GM13977 (cell line): Measurements from ENCODE around the gene TTC19.
"Not testable (repeated sequence)": the region's sequence is repeated elsewhere in the genome, so short reads cannot be mapped to it uniquely, and the experiment has no call there.

ENCODE experiments used
- DNase-seq: peaks from one replicate; pipeline ENCODE4 v3.0.0; 2012; ENCODE audit warnings: low spot score
- in situ Hi-C: fragments of 300-500 bp; cut with MboI; formaldehyde crosslinking; loops from one replicate; pipeline ENCODE4 v1.12.0; 2022; ENCODE audit warnings: low sequenced_read_pairs, low pct_unique_long_range_greater_than_20kb, mixed read lengths, inconsistent platforms; ENCODE audit not compliant: unreplicated experiment
- TF ChIP-seq, protein P1 (sequence below): IDR thresholded peaks from 2 replicates; pipeline ENCODE4 v1.5.1; 2012; ENCODE audit warnings: mild to moderate bottlenecking, control low read depth; ENCODE audit not compliant: insufficient read depth; ENCODE audit errors: extremely low read depth, missing control alignments

TTC19 gene

DNA sequence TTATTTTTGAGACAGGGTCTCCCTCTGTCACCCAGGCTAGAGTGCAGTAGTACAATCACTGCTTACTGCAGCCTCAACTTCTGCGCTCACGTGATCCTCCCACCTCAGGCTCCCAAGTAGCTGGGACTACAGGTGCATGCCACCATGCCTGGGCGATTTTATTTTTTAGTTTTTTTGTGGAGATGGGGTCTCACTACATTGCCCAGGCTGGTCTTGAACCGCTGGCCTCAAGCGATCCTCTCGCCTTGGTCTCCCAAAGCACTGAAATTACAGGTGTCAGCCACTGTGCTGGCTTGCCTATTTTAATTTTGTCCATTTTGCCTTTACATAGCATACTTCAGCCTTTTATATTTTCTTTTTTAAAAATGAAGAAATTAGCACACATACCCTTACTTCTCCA lies 51.2 kb downstream of the TTC19 start:
- DNase-seq = no peak
- in situ Hi-C loops = no loop called here
- TF ChIP-seq, protein P1, sequence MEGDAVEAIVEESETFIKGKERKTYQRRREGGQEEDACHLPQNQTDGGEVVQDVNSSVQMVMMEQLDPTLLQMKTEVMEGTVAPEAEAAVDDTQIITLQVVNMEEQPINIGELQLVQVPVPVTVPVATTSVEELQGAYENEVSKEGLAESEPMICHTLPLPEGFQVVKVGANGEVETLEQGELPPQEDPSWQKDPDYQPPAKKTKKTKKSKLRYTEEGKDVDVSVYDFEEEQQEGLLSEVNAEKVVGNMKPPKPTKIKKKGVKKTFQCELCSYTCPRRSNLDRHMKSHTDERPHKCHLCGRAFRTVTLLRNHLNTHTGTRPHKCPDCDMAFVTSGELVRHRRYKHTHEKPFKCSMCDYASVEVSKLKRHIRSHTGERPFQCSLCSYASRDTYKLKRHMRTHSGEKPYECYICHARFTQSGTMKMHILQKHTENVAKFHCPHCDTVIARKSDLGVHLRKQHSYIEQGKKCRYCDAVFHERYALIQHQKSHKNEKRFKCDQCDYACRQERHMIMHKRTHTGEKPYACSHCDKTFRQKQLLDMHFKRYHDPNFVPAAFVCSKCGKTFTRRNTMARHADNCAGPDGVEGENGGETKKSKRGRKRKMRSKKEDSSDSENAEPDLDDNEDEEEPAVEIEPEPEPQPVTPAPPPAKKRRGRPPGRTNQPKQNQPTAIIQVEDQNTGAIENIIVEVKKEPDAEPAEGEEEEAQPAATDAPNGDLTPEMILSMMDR = no peak

- TF ChIP-seq, protein P1 = no peak
- in situ Hi-C loops = no loop called here
- no peak for DNase-seq
Measured at GRCh38 chr17:16052486-16052885, 52.9 kb downstream of the TTC19 start.

- DNase-seq, in situ Hi-C loops: not testable (repeated sequence)
Measured at GRCh38 chr17:16055139-16055538, 55.5 kb downstream of the TTC19 start.

GRCh38 chr17:16061631-16062030 lies 62.0 kb downstream of the TTC19 start:
- DNase-seq = no peak
- TF ChIP-seq, protein P1 = no peak
- in situ Hi-C loops = no loop called here

- TF ChIP-seq, protein P1 = no peak
- no peak for DNase-seq
- in situ Hi-C loops = no loop called here
Measured at GRCh38 chr17:16066125-16066524, 66.5 kb downstream of the TTC19 start.

DNA sequence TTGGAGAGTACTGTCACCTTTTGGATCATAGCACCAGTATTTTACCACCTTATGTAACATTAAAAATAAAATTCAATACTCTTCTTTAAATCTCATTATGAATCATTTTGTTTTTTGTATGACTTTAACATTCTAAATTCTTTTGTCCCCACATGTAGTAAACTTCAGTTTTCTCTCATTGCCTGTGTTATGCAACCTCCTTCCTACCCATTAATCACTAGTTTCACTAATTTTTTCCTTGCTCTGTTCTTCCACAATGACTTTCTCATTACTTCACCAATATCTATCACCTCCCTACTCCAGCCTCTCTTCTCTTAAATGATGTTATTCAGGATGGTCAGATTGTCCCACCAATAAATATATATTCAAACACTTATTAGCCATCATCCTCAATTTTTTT lies 68.7 kb downstream of the TTC19 start:
- TF ChIP-seq, protein P1 = no peak
- no peak for DNase-seq
- in situ Hi-C loops = no loop called here

DNA sequence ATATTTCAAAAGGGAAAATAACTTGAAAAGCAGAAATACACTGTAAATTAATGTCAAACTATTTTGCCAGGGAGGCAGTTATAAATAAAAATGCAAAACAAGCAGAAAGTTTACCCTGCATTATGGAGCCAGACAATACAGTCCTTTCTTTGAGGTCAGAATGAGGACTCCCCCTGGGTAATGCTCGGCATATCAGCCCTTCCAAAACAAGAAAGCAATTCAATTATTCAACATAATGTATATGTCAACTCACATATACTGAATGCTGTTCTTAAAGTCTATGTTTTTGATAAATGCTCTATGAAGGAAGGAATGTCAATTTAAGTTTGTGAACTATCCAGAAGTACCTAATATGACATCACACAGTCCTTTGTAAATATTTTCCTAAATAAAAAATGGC lies 72.4 kb downstream of the TTC19 start:
- no peak for DNase-seq
- TF ChIP-seq, protein P1 = no peak
- in situ Hi-C loops = no loop called here
